ENCODE results near the gene OR4B1.
"Not testable (repeated sequence)": the region's sequence is repeated elsewhere in the genome, so short reads cannot be mapped to it uniquely, and the experiment has no call there.

OR4B1 gene, protein sequence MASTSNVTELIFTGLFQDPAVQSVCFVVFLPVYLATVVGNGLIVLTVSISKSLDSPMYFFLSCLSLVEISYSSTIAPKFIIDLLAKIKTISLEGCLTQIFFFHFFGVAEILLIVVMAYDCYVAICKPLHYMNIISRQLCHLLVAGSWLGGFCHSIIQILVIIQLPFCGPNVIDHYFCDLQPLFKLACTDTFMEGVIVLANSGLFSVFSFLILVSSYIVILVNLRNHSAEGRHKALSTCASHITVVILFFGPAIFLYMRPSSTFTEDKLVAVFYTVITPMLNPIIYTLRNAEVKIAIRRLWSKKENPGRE

DNA sequence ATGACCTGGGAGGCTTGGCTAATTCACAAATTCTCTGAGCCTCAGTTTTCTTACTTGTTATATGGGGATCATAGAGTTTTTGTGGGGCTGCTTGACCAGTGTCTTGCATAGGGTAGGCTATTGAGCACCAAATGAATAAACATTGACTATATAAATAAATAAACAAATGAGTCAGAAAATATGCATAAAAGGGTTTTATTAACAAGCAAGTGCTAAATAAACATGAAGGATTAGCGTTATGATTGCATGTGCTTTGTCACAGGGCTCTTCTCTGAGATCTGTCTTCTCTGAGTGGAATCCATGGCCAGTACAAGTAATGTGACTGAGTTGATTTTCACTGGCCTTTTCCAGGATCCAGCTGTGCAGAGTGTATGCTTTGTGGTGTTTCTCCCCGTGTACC is at the start of gene OR4B1:
Gene OR4B1, plus strand, starts transcription at position 301 of the 400 bp plus-strand sequence. Its CDS starts 0 bp downstream, at position 301.
- no peak for DNase-seq (ENCODE audit: low read depth in 2 of 2)

DNA sequence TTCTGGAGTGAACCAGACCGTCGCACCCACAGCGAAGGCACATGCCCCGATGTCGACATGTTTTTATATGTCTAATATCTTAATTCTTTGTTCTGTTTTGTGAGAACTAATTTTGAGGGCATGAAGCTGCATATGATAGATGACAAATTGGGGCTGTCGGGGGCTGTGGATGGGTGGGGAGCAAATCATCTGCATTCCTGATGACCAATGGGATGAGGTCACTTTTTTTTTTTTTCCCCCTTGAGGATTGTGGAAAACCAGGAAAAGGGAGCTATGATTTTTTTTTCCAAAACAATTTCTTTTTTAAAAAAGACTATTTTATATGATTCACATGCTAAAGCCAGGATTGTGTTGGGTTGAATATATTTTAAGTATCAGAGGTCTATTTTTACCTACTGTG is 49.2 kb upstream of the OR4B1 start:
- DNase-seq (ENCODE audit: low read depth in 2 of 2) = no peak

DNA sequence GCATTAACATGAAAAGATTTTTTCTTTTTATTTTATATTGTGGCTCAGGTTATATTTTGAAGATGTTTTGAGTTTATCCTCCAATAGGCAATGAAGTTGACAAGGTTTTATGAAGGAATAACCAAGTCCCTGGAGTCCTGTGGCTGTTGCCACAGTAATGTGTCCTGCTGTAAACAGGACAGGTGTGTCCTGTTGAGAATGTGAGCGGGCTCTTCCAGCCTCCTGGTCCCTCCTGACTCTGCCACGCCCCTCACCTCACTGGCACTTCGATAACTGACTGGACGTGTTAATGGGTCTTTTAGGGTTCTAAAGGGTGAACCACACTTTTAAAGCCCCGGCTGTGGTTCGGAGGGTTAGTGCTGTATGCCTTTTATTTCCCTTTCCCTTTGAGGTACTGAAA is 47.8 kb upstream of the OR4B1 start:
- DNase-seq (ENCODE audit: low read depth in 2 of 2) = no peak

DNA sequence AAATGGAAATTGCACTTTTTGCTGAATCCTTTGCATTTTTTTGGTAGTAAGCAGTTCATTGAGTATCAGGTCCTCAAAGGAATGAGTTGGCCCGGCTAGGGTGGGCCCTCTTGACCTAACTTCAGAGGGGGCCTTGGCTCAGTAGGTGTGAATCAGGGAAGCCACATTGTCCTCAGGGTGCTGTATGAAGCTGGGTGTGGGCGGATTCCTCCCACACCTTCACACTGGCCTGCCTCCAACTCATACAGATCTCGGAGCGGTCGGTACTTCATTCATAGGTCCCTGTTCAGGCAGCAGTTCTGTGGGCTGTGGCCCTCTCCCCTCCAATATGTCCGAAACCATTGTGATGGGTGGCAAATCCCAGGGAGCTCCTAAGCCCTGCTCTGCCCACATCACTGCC is 47.4 kb upstream of the OR4B1 start:
- DNase-seq (ENCODE audit: low read depth in 2 of 2) = no peak

DNA sequence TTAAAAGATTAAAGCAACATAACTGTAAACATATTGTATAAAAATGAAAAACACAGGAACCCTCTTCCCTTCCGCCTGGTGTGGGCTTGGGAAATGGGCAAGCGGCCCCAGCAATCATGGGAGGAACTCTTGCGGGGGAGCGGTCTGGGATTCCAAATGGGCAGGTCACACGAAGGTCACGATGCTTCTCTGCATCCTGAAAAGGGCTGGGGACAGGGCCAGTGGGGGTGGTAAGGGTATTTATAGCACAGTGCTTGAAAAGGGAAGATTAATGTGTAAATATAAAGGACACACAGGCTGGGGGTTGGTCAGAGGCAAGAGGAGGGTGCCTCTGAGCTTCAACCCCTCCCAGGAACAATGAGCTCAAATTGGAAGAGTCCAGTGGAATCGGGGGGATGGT is 46.9 kb upstream of the OR4B1 start:
- DNase-seq (ENCODE audit: low read depth in 2 of 2) = no peak

DNA sequence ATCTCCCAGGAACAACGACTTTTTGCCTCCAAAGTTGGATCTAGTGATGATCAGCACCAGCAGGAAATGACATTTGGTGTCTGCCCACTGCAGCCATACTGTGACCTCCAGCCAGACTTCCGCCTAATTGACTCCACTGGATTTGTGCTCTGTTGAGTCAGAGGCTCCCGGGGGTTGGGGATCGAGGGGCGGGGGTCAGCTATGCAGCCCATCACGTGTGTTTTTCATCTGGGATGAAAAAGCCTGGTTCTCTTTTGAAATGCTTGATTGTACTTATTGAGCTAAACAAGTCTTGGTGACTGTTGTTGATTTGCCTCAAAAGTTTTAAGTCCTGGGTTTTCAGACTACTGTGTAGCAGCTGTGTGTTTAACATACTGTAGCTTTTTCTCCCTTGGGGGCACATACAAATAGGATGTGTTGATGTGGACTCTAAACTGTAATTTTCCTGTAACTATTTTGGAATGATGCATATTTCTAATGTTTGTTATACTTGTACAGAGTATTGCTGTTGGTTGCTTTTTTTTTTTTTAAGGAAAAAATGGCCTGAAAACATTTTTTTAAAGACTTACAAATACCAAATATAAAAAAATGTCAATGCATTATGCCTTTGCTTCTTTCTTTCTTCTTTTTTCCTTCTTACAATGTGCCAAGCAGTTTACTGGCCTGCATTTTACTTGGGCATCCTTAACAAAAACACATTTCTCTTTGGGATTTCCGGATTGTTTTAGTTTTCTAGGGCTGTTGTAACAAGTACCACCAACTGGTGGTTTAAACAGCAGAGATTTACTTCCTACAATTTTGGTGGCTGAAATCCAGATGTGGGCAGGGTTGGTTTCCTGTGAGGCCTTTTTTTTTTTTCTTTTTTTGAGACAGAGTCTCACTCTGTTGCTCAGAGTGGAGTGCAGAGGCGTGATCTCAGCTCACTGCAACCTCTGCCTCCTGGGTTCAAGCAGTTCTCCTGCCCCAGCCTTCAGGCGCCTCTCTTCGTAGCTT is 46.1 kb upstream of the OR4B1 start:
- DNase-seq (ENCODE audit: low read depth in 2 of 2) = no peak

DNA sequence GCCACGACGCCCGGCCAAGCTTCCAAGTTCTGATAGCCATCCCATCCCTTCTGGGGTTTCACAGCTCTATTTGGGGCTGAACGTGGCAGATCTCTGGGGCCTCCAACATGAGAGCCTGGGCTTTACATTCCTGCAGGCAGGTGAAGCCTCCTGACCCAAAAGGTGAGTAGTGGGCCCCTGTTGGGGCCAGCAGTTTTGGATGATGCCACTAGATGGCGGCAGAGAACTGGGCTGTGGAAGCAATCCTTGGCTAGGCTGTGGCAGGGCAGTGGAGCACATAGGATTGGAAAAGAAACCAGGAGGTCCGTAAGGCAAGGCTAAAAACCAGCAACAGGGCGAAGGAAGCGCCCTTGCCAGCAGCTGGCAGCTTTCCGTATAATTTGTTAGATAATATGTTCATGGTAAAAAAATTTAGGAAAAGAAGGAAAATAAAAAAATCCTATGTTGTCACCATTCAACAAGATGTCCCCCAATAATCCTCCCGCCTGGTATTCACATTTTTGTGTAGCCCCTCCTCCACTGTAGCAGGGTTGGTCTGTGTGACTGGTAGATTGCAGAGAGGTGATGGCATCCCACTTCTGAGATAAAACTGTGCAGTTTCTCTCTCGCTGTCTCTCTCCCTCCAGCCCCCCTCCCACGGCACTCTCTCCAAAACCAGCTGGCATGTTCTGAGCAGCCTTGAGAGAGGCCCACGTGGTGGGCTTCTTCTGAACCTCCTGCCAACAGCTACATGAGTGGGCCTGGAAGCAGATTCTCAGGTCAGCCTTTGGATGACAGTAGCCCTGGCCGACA is 43.6 kb upstream of the OR4B1 start:
- peak; percentile 40 to 65 for DNase-seq (ENCODE audit: low read depth in 2 of 2)

DNA sequence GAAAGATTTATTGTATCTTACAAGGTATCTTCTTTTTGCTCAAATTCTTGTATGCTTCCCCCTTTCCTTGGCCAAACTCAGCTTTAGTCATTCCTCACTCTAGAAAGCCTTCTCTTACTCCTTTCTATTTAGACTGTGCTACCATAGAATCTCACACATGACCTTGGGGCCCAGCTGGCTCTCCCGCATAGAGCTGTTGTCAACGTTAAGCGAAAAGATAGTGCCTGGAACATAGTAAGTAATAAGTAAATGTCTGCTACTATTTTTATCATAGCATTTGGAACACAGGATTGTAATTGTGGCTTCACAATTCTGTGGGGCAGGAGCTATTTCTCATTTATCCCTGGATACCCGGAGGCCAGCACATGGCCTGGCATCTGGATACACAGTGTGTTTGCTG is 38.9 kb upstream of the OR4B1 start:
- no peak for DNase-seq (ENCODE audit: low read depth in 2 of 2)

DNA sequence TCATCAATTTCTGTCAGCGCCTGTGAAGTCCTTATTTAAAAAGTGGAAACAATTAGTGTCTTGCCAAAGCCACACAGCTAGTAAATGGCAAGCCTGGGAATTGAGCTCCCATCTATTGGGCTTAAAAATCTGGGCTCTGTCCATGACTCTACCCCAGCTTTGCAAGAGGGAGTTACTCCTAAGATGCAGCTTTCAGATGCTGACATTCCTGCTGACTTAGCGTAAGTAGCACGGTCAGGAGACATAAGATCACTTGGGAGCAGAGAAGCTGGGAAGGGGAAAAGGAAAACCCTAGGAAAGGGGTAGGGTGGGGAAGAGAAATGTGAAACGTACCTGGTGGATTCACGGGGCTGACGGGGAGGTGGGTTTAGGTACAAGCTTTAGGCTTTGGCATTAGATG is 36.0 kb upstream of the OR4B1 start:
- DNase-seq (ENCODE audit: low read depth in 2 of 2) = no peak

DNA sequence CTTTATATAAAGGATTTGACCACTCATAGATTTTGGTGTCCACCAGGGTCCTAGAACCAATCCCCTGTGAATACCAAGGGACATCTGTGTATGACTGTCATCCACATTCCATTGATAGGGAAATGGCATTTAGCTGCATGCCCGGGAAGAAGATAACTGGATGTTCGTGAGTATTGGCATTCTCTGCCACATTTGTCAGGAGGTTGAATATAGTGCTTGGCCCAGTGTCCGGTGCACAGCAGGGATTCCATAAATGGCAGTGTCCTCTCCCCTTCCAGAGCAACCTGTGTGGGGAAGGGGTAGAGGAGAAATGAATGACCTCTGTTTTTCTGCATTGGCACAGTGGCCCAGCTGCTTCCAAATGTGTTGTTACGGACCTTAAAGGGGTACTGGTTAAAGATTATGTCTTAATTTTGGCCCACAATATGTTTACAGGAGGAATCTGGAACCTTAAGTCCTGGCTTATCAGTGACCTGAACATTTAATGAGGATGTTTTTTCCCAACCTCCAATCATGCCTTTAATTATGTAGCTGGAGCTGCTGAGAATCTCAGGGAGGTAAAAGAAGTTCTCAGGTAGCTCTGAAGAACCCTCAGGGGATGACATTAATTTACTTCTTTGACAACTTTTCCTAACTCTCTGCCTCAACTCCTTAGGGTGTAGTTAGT is 33.6 kb upstream of the OR4B1 start:
- DNase-seq (ENCODE audit: low read depth in 2 of 2) = no peak

DNA sequence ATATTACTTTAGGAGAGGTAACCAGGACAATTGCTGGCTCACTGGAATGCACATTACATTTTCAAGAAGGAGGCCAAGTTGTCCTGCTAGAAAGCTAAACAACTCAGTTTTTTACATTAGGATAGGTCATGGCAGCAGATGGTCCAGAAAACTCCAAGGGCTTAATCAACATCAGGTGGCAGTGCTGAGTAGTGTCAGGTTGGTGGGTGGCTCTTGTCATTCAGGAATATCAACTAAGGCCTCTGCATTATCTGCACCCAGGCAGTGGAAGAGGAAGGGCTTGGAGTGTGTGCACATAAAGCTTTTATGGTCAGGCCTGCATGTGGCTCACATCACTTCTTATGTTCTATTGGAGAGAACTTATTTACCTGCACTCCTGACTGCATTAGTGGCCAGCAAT is 32.2 kb upstream of the OR4B1 start:
- no peak for DNase-seq (ENCODE audit: low read depth in 2 of 2)

DNA sequence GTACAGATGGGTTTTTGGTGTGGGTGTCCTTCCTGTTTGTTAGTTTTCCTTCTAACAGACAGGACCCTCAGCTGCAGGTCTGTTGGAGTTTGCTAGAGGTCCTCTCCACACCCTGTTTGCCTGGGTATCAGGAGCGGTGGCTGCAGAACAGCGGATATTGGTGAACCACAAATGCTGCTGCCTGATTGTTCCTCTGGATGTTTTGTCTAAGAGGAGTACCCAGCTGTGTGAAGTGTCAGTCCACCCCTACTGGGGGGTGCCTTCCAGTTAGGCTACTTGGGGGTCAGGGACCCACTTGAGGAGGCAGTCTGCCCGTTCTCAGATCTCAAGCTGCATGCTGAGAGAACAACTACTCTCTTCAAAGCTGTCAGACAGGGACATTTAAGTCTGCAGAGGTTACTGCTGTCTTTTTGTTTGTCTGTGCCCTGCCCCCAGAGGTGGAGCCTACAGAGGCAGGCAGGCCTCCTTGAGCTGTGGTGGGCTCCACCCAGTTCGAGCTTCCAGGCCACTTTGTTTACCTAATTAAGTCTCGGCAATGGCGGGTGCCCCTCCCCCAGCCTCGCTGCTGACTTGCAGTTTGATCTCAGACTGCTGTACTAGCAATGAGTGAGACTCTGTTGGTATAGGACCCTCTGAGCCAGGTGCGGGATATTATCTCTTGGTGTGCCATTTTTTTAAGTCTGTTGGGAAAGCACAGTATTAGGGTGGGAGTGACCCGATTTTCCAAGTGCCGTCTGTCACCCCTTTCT is 25.5 kb upstream of the OR4B1 start:
- DNase-seq (ENCODE audit: low read depth in 2 of 2) = not testable (repeated sequence)

DNA sequence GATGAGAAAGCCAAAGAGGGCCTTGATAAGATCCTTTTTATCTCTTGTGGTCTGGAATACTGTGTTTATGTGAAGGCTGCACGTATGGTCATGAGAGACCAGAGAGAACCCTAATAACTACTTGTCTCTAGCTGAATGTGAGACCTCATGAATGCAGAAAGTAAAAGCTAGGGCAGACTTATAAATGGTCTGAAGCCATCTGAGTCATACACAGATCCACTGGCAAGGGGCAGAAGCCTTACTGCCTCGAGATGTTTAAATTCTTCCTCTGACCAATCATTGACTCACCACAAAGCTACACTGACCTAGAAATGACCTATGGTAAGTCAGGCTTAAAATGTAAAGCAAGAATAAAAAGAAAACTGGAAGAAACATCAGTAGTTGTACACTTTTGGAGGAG is 22.7 kb upstream of the OR4B1 start:
- DNase-seq (ENCODE audit: low read depth in 2 of 2) = no peak

DNA sequence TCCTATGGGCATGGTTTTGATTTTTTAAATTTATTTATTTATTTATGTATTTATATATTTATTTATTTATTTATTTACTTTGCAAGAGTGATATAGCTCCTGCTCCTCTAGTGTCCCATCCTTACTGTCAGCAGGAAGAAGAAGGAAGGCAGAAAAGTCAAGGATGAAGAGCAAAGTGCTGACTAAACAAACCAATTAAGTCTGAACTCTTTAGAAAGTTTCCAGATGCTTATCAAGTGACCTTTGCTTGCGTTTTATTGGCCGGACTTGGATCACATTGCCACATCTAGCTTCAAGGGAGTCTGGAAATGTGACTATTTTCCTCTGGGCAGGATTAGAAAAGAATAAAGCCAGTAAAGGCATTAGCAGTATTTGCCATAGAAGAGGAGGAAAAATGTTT is 8.7 kb upstream of the OR4B1 start:
- no peak for DNase-seq (ENCODE audit: low read depth in 2 of 2)

DNA sequence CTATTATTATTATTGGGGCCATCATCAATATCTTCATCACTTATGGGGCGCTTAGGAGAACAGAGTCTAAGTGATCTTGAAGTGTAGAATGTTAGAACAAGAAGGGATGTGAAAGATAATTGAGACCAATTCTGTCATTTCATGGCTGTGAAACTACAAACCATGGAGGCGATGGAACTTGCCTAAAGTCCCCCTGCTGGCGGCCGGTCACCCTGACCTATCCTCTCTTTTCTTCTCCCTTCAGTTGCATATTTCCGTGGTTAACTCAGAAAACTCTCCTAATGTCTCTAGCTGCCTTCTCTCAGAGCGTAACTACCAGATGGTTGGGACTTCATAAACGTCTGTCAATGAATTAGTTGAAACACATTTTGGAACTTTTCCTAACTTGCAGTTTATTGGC is 6.6 kb upstream of the OR4B1 start:
- DNase-seq (ENCODE audit: low read depth in 2 of 2) = no peak

DNA sequence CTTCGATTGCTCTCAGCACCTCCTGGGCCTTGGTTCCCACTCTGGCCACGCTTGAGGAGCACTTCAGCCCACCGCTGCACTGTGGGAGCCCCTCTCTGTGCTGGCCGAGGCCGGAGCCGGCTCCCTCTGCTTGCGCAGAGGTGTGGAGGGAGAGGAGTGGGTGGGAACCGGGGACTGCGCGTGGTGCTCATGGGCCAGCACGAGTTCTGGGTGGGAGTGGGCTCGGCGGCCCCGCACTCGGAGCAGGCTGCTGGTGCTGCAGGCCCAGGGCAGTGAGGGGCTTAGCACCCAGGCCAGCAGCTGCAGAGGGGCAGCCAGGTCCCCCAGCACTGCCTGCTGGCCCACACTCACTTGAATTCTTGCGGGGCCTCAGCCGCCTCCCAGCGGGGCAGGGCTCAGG is 12.2 kb downstream of the OR4B1 start:
- DNase-seq (ENCODE audit: low read depth in 2 of 2) = no peak

DNA sequence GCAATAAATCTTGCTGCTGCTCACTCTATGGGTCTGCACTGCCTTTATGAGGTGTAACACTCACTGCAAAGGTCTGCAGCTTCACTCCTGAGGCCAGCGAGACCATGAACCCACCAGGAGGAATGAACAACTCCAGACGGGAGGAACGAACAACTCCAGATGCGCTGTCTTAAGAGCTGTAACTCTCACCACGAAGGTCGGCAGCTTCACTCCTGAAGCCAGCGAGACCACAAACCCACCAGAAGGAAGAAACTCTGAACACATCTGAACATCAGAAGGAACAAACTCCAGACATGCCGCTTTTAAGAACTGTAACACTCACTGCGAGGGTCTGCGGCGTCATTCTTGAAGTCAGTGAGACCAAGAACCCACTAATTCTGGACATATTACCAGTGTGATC is 13.4 kb downstream of the OR4B1 start:
- not testable (repeated sequence) for DNase-seq (ENCODE audit: low read depth in 2 of 2)

DNA sequence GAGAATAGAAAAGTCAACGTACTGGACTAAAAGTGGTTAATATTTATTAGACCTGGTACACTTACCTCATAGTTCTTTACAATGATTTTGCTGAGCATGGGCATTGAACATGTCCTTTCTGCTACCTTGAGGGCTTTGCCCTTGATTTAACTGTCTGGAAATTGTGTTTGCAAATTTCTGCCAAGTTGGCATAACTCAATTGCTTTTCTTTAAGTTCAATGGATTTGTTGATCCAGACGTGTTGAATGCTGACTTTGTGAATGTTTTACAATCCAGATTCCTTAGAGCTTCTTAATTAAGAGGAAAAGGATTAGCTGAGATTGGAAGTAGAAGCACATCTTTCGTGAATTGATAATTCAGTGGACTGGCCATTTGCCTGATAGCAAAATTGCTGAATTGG is 21.1 kb downstream of the OR4B1 start:
- no peak for DNase-seq (ENCODE audit: low read depth in 2 of 2)

DNA sequence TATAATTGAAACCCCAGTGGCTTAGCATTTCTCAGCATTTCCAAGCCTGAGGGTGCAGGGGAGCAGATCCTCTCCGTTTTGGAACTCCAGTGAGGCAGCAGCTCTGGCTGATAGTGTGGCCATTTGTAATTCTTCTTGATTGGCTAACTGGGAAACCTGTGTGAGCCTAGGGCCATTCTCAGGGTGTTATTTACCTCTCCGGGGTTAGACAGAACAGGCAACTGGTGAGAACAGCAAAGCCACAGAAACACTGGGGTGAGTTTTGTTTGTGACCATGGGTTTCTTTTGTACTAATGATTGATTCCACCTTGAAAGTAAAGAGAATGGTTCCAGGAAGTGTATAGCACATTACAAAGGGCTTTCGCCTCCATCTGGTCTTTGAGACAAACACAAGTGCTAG is 25.9 kb downstream of the OR4B1 start:
- no peak for DNase-seq (ENCODE audit: low read depth in 2 of 2)

DNA sequence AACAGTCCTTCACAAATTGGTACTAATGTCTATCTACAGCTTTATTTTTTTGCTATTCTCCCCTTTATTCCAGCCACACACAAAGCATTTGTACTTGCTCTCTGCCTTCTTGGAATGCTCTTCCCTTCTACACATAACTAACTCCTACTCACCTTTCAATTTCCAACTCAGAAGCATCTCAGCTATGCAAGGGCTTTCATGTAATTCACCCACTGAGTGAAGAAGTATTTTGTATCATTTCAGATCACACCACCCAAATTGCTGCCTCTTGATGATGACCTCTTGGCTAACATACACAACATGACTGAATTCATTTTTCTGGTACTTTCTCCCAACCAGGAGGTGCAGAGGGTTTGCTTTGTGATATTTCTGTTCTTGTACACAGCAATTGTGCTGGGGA is 28.2 kb downstream of the OR4B1 start, which contains the start of gene OR4X2:
Gene OR4X2, plus strand, starts transcription at position 301 of the 400 bp plus-strand sequence. Its CDS starts 0 bp downstream, at position 301.
- DNase-seq (ENCODE audit: low read depth in 2 of 2) = no peak

DNA sequence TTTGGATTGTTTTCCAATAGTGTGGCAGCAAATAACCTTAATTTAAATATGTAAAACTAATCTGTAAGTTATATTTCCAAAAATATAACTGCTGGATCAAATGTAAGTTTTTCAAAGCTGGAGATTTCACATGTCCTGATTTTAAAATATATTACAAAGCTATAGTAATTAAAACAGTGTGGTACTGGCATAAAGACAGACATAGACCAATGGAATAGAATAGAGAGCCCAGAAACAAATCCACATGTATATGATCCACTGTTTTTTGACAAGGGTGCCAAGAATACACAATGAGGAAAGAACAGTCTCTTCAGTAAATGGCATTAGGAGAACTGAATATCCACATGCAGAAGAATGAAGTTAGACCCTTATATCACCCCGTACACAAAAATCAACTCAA is 32.3 kb downstream of the OR4B1 start:
- DNase-seq (ENCODE audit: low read depth in 2 of 2) = no peak
